H9 (cell line): ENCODE measurements around the gene OR4S2. TPM values are rescaled to one million over a fixed set of nuclear protein-coding genes. Genes with fewer than 3 reads are reported as not detected.

ENCODE experiments used
- DNase-seq: peaks from one replicate; pipeline ENCODE4 v3.0.0-alpha.2; 2017
- H2AFZ ChIP-seq: one replicate; pipeline ENCODE4 v1.6.1; 2013; ENCODE audit warnings: mild to moderate bottlenecking, low read length, control low read depth, moderate library complexity
- H2AK5ac ChIP-seq: 2 replicates; pipeline ENCODE4 v1.6.1; 2013; ENCODE audit warnings: low read length, control low read depth, mixed read lengths; ENCODE audit not compliant: insufficient read length
- H2BK120ac ChIP-seq: one replicate; pipeline ENCODE4 v1.6.1; 2013; ENCODE audit warnings: low read depth, mild to moderate bottlenecking, low read length, control low read depth, inconsistent platforms; ENCODE audit not compliant: poor library complexity, severe bottlenecking
- H2BK12ac ChIP-seq: 2 replicates; pipeline ENCODE4 v1.6.1; 2013; ENCODE audit warnings: low read length, control low read depth, mixed read lengths, low read depth; ENCODE audit not compliant: insufficient read length
- H2BK15ac ChIP-seq: 2 replicates; pipeline ENCODE4 v1.6.1; 2013; ENCODE audit warnings: low read depth, low read length, control low read depth
- H2BK20ac ChIP-seq: one replicate; pipeline ENCODE4 v1.6.1; 2013; ENCODE audit warnings: low read depth, mild to moderate bottlenecking, low read length, control low read depth, inconsistent platforms; ENCODE audit not compliant: poor library complexity, severe bottlenecking
- H2BK5ac ChIP-seq: 2 replicates; pipeline ENCODE4 v1.6.1; 2013; ENCODE audit warnings: low read length, control low read depth, mixed read lengths; ENCODE audit not compliant: insufficient read length
- H3K14ac ChIP-seq: 2 replicates; pipeline ENCODE4 v1.6.1; 2013; ENCODE audit warnings: low read length, control low read depth; ENCODE audit not compliant: insufficient read depth
- H3K18ac ChIP-seq: 2 replicates; pipeline ENCODE4 v1.6.1; 2013; ENCODE audit warnings: low read depth, mild to moderate bottlenecking, mixed read lengths, low read length, control low read depth; ENCODE audit not compliant: insufficient read length
- H3K23ac ChIP-seq: 2 replicates; pipeline ENCODE4 v1.6.1; 2013; ENCODE audit warnings: low read length, control low read depth, mixed read lengths, low read depth; ENCODE audit not compliant: insufficient read length
- H3K23me2 ChIP-seq: 2 replicates; pipeline ENCODE4 v1.6.1; 2013; ENCODE audit warnings: low read depth, mild to moderate bottlenecking, mixed read lengths, low read length, control low read depth; ENCODE audit not compliant: insufficient read length, poor library complexity, severe bottlenecking
- H3K27ac ChIP-seq: 2 replicates; pipeline ENCODE4 v1.5.1; 2013; ENCODE audit warnings: low read length, control low read depth, mixed read lengths, low read depth; ENCODE audit not compliant: insufficient read length
- H3K27me3 ChIP-seq: 2 replicates; pipeline ENCODE4 v1.6.1; 2013; ENCODE audit warnings: low read length, control low read depth, inconsistent platforms; ENCODE audit not compliant: insufficient read depth
- H3K4ac ChIP-seq: 2 replicates; pipeline ENCODE4 v1.6.1; 2013; ENCODE audit warnings: low read depth, mild to moderate bottlenecking, control low read depth, inconsistent platforms, low read length, moderate library complexity
- H3K4me1 ChIP-seq: 2 replicates; pipeline ENCODE4 v1.6.1; 2013; ENCODE audit warnings: low read length, control low read depth, inconsistent platforms; ENCODE audit not compliant: insufficient read depth
- H3K4me2 ChIP-seq: 2 replicates; pipeline ENCODE4 v1.6.1; 2013; ENCODE audit warnings: low read length, control low read depth, mixed read lengths; ENCODE audit not compliant: insufficient read length, insufficient read depth
- H3K56ac ChIP-seq: 2 replicates; pipeline ENCODE4 v1.6.1; 2013; ENCODE audit warnings: low read depth, mild to moderate bottlenecking, mixed read lengths, low read length, control low read depth; ENCODE audit not compliant: insufficient read length
- H3K79me1 ChIP-seq: 2 replicates; pipeline ENCODE4 v1.6.1; 2013; ENCODE audit warnings: low read depth, mild to moderate bottlenecking, moderate library complexity, low read length, control low read depth, inconsistent platforms; ENCODE audit not compliant: insufficient read depth, poor library complexity, severe bottlenecking
- H3K79me2 ChIP-seq: 2 replicates; pipeline ENCODE4 v1.6.1; 2013; ENCODE audit warnings: low read length, control low read depth, inconsistent platforms; ENCODE audit not compliant: insufficient read depth
- H3K9ac ChIP-seq: 2 replicates; pipeline ENCODE4 v1.6.1; 2013; ENCODE audit warnings: low read length, control low read depth, mixed read lengths; ENCODE audit not compliant: insufficient read length; ENCODE audit errors: extremely low read depth
- H3K9me3 ChIP-seq: one replicate; pipeline ENCODE4 v1.6.1; 2013; ENCODE audit warnings: low read depth, low read length, inconsistent platforms; ENCODE audit not compliant: control insufficient read depth
- H3T11ph ChIP-seq: one replicate; pipeline ENCODE4 v1.6.1; 2013; ENCODE audit warnings: mild to moderate bottlenecking, low read length, control low read depth, inconsistent platforms
- H4K20me1 ChIP-seq: one replicate; pipeline ENCODE4 v1.6.1; 2013; ENCODE audit not compliant: control insufficient read depth, insufficient read length, insufficient read depth
- H4K5ac ChIP-seq: 2 replicates; pipeline ENCODE4 v1.6.1; 2013; ENCODE audit warnings: low read depth, mild to moderate bottlenecking, mixed read lengths, low read length, control low read depth; ENCODE audit not compliant: insufficient read length
- H4K8ac ChIP-seq: replicated peaks from 2 replicates; pipeline ENCODE4 v1.6.1; 2013; ENCODE audit warnings: low read length, control low read depth, mixed read lengths, low read depth; ENCODE audit not compliant: insufficient read length
- H4K91ac ChIP-seq: 2 replicates; pipeline ENCODE4 v1.6.1; 2013; ENCODE audit warnings: low read depth, mild to moderate bottlenecking, moderate library complexity, mixed read lengths, low read length, control low read depth; ENCODE audit not compliant: insufficient read length
- H3K27ac Mint-ChIP-seq, 3 experiments: 2 replicates in 2 of 3; 3 replicates in 1 of 3; pipeline ENCODE4 v1.8.0; 2020 to 2021; ENCODE audit warnings: mixed read lengths in 3 of 3, mild to moderate bottlenecking in 1 of 3, moderate library complexity in 1 of 3
- H3K27me3 Mint-ChIP-seq: 2 replicates; pipeline ENCODE4 v1.8.0; 2021; ENCODE audit warnings: low read depth, mild to moderate bottlenecking, moderate library complexity, mixed read lengths
- H3K36me3 Mint-ChIP-seq, 3 experiments: 2 replicates in 2 of 3; 3 replicates in 1 of 3; pipeline ENCODE4 v1.8.0; 2020 to 2021; ENCODE audit warnings: low read depth in 3 of 3, mixed read lengths in 3 of 3; ENCODE audit not compliant: insufficient read depth in 1 of 3
- H3K4me1 Mint-ChIP-seq, 2 experiments: 2 replicates each; pipeline ENCODE4 v1.8.0; 2020; ENCODE audit warnings: mixed read lengths in 2 of 2
- H3K4me3 Mint-ChIP-seq, 2 experiments: 2 replicates in 1 of 2; 3 replicates in 1 of 2; pipeline ENCODE4 v1.8.0; 2020 to 2021; ENCODE audit warnings: mild to moderate bottlenecking in 2 of 2, mixed read lengths in 2 of 2, moderate library complexity in 1 of 2
- H3K9me3 Mint-ChIP-seq, 2 experiments: 2 replicates in 1 of 2; 3 replicates in 1 of 2; pipeline ENCODE4 v1.8.0; 2020; ENCODE audit warnings: mild to moderate bottlenecking in 2 of 2, mixed read lengths in 2 of 2, moderate library complexity in 1 of 2
- CTCF ChIP-seq: fragments of 200-600 bp; sonication (generic); conservative IDR thresholded peaks from 3 replicates; pipeline ENCODE4 v1.8.0; 2021; ENCODE audit warnings: antibody characterized with exemption, mild to moderate bottlenecking
- WGBS: extraction: QIAGEN DNeasy Blood & Tissue Kit; methylation state at CpG from one replicate; pipeline ENCODE4 v1.1.7; 2013; ENCODE audit warnings: missing lambda C conversion rate, low lambda C conversion rate, mixed read lengths; ENCODE audit not compliant: insufficient read length; ENCODE audit errors: extremely low coverage; 5-methylcytosine and 5-hydroxymethylcytosine counted together
- total RNA-seq: library from RNA; stranded (reverse); gene quantifications from 2 replicates; pipeline ENCODE4 v1.2.1, GENCODE V29; 2021

OR4S2 gene
- total RNA-seq, 1 experiment from 2014 or later, result not detected

- H3K4me3 Mint-ChIP-seq, result no peak overlapping the region
- Histone ChIP-seq H3K4ac (no peak overlapping the region), H2AFZ (no peak overlapping the region), H3K14ac (no peak overlapping the region), H2BK5ac (no peak overlapping the region), H2AK5ac (no peak overlapping the region), H4K5ac (no peak overlapping the region), H3K23me2 (no peaks in the 10 kb centered on the region), H3K9me3 (peaks cover 14% of the 10 kb centered on the region), H2BK120ac (no peak overlapping the region), H3K23ac (no peak overlapping the region), H4K20me1 (no peaks in the 10 kb centered on the region), H4K8ac (no peak overlapping the region), H3K27me3 (no peaks in the 10 kb centered on the region), H3K79me1 (no peaks in the 10 kb centered on the region), H3T11ph (no peak overlapping the region), H2BK20ac (no peak overlapping the region), H3K4me2 (no peak overlapping the region), H3K18ac (no peak overlapping the region), H2BK15ac (no peak overlapping the region), H3K4me1 (no peaks in the 10 kb centered on the region), H4K91ac (no peak overlapping the region), H3K56ac (no peak overlapping the region), H3K9ac (no peak overlapping the region), H3K27ac (no peak overlapping the region), H2BK12ac (no peak overlapping the region), H3K79me2 (no peaks in the 10 kb centered on the region)
- H3K27me3 Mint-ChIP-seq, result no peaks in the 10 kb centered on the region; the same call in 1 of the 2 replicates
- no peak overlapping the region for H3K27ac Mint-ChIP-seq
- DNase-seq, result no peak
- H3K36me3 Mint-ChIP-seq, result peaks cover 0 to 2% (median 0%) of the 10 kb centered on the region in 3 experiments; a peak in 3 of 7 replicates
- no CpG with 5 or more reads among the region's 1 CpG for WGBS
- peaks cover 73 to 75% of the 10 kb centered on the region in 2 experiments for H3K9me3 Mint-ChIP-seq
- TF ChIP-seq CTCF, result no peak
- H3K4me1 Mint-ChIP-seq, result no peaks in the 10 kb centered on the region
These were observed 23.6 kb upstream of the OR4S2 start for GRCh38 chr11:55624531-55624930.
